Measurements from ENCODE around the gene P2RY2.
A peak's percentile ranks its signal among the peaks of the same experiment; 100 is the strongest.

DNA sequence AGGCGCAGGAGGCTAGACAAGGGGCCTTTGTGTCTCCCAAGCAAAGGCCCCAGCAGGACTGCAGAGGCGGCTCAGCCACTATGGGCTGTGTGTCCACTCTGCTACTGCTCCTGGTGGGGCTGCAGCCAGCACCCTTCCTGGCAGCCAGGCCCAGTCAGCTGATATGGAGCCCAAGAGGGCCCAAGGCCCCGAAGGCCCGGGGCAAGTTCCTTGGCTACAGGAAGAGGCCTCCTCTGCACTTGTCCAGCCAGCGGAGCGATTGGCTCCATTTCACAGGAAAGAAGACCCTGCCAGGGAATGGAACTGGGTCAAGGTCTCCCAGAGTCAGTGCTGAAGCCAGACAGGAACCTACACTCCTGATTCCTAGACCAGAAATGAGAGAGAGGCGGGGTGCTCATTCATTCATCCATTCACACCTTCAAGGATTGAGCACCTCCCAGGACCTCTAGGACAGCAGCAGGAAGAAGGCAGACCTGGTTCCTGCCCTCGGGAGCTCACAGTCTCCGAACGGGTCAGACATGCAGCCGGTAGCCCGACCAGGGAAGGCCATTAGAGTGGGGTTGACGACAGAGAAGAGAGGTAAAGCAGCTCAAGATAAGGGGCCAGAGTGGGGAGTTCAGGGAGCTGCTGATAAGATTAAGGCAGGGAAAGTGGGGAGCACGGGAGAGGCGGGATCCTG, 811 bp upstream of the P2RY2 start:
- TF ChIP-seq, protein P1, sequence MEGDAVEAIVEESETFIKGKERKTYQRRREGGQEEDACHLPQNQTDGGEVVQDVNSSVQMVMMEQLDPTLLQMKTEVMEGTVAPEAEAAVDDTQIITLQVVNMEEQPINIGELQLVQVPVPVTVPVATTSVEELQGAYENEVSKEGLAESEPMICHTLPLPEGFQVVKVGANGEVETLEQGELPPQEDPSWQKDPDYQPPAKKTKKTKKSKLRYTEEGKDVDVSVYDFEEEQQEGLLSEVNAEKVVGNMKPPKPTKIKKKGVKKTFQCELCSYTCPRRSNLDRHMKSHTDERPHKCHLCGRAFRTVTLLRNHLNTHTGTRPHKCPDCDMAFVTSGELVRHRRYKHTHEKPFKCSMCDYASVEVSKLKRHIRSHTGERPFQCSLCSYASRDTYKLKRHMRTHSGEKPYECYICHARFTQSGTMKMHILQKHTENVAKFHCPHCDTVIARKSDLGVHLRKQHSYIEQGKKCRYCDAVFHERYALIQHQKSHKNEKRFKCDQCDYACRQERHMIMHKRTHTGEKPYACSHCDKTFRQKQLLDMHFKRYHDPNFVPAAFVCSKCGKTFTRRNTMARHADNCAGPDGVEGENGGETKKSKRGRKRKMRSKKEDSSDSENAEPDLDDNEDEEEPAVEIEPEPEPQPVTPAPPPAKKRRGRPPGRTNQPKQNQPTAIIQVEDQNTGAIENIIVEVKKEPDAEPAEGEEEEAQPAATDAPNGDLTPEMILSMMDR (IDR thresholded peaks at IDR 0.05; ENCODE audit: insufficient read depth, low read length): no peak
- TF ChIP-seq POLR2AphosphoS5 (IDR thresholded peaks at IDR 0.05; ENCODE audit: low read depth) (peak; percentile 59), SPI1 (IDR thresholded peaks at IDR 0.05; ENCODE audit: borderline replicate concordance, low read depth) (no peak)
